ENCODE measurements around the gene CPE. TPM values are rescaled to one million over a fixed set of nuclear protein-coding genes. Genes with fewer than 3 reads are reported as not detected.
A peak's percentile ranks its signal among the peaks of the same experiment; 100 is the strongest.

The CPE gene
- total RNA-seq, 1 donor: 15.1 TPM

- no peak overlapping the region for H3K4me3 ChIP-seq (ENCODE audit: low read depth, low read length)
- no peak for DNase-seq (ENCODE audit: low read depth)
- no peak for TF ChIP-seq CTCF (IDR thresholded peaks at IDR 0.05; ENCODE audit: insufficient read depth, low read depth, low read length)
These were observed 27.3 kb upstream of the CPE start for GRCh38 chr4:165351359-165352130.

- TF ChIP-seq CTCF (IDR thresholded peaks at IDR 0.05; ENCODE audit: insufficient read depth, low read depth, low read length): peak; percentile 60
- DNase-seq (ENCODE audit: low read depth): peak; percentile 50
- H3K4me3 ChIP-seq (ENCODE audit: low read depth, low read length): no peak overlapping the region
These were observed 22.9 kb upstream of the CPE start for GRCh38 chr4:165355900-165356300.

- peak; percentile 38 for DNase-seq (ENCODE audit: low read depth)
- H3K4me3 ChIP-seq (ENCODE audit: low read depth, low read length): no peak overlapping the region
- no peak for TF ChIP-seq CTCF (IDR thresholded peaks at IDR 0.05; ENCODE audit: insufficient read depth, low read depth, low read length)
These were observed 19.3 kb upstream of the CPE start for GRCh38 chr4:165359506-165359905.

- peak; percentile 45 for DNase-seq (ENCODE audit: low read depth)
- TF ChIP-seq CTCF (IDR thresholded peaks at IDR 0.05; ENCODE audit: insufficient read depth, low read depth, low read length): no peak
- H3K4me3 ChIP-seq (ENCODE audit: low read depth, low read length): no peak overlapping the region
These were observed 18.6 kb upstream of the CPE start for GRCh38 chr4:165360041-165360695.

GRCh38 chr4:165360985-165361670 is 17.7 kb upstream of the CPE start:
- no peak overlapping the region for H3K4me3 ChIP-seq (ENCODE audit: low read depth, low read length)
- DNase-seq (ENCODE audit: low read depth): no peak
- no peak for TF ChIP-seq CTCF (IDR thresholded peaks at IDR 0.05; ENCODE audit: insufficient read depth, low read depth, low read length)

GRCh38 chr4:165361810-165362209 is 17.0 kb upstream of the CPE start:
- DNase-seq (ENCODE audit: low read depth): no peak
- TF ChIP-seq CTCF (IDR thresholded peaks at IDR 0.05; ENCODE audit: insufficient read depth, low read depth, low read length): no peak
- no peak overlapping the region for H3K4me3 ChIP-seq (ENCODE audit: low read depth, low read length)

Measured in fibroblast of villous mesenchyme (primary cell).